GM12878 (cell line): ENCODE results near the gene IRS2.

Source experiments
- CHD2 ChIP-seq: IDR thresholded peaks from 2 replicates; pipeline ENCODE4 v1.6.1; 2011; ENCODE audit warnings: low read depth, low read length, improper control_type of control experiment, borderline replicate concordance
- EP300 ChIP-seq, 2 experiments: fragments of 150-350 bp in 1 of 2; IDR thresholded peaks; 2 replicates each; pipeline ENCODE4 v1.6.1; 2011 to 2012; ENCODE audit warnings: low read depth in 2 of 2, low read length in 2 of 2, borderline replicate concordance in 1 of 2, improper control_type of control experiment in 1 of 2, inconsistent platforms in 1 of 2; ENCODE audit not compliant: control insufficient read depth in 1 of 2
- ESRRA ChIP-seq: IDR thresholded peaks from 2 replicates; pipeline ENCODE4 v1.6.1; 2012; ENCODE audit warnings: mild to moderate bottlenecking, low read length, improper control_type of control experiment
- EZH2 ChIP-seq: IDR thresholded peaks from 2 replicates; pipeline ENCODE4 v1.6.1; 2012; ENCODE audit warnings: low read depth, mild to moderate bottlenecking, control low read depth, inconsistent platforms, low read length, borderline replicate concordance; ENCODE audit not compliant: control insufficient read depth
- LARP7 ChIP-seq: fragments of 450-650 bp; IDR thresholded peaks from 2 replicates; pipeline ENCODE4 v1.6.1; 2017; ENCODE audit warnings: mild to moderate bottlenecking
- MEF2B ChIP-seq: fragments of 450-650 bp; IDR thresholded peaks from 2 replicates; pipeline ENCODE4 v1.6.1; 2018; ENCODE audit warnings: mild to moderate bottlenecking, moderate library complexity; ENCODE audit not compliant: partially characterized antibody, poor library complexity, severe bottlenecking
- NFIC ChIP-seq: IDR thresholded peaks from 2 replicates; pipeline ENCODE4 v1.6.1; 2012; ENCODE audit warnings: low read depth, mild to moderate bottlenecking, inconsistent platforms, low read length, moderate library complexity
- SMAD1 ChIP-seq: fragments of 450-650 bp; IDR thresholded peaks from 2 replicates; pipeline ENCODE4 v1.6.1; 2018; ENCODE audit warnings: mild to moderate bottlenecking, low read depth; ENCODE audit not compliant: partially characterized antibody
- TAF1 ChIP-seq: IDR thresholded peaks from 2 replicates; pipeline ENCODE4 v1.6.1; 2011; ENCODE audit warnings: mild to moderate bottlenecking, low read depth, low read length, borderline replicate concordance
- TF ChIP-seq, protein P1 (sequence below), 3 experiments: IDR thresholded peaks in 2 of 3; conservative IDR thresholded peaks in 1 of 3; 2 replicates each; pipeline ENCODE4 v1.5.1; 2011; ENCODE audit warnings: low read depth in 3 of 3, low read length in 3 of 3, mild to moderate bottlenecking in 3 of 3, control low read depth in 2 of 3, moderate library complexity in 2 of 3, inconsistent platforms in 1 of 3, mixed read lengths in 1 of 3; ENCODE audit not compliant: control insufficient read depth in 2 of 3, insufficient read depth in 1 of 3; ENCODE audit errors: extremely low read depth in 1 of 3
- TF ChIP-seq, protein P2 (sequence below): fragments of 450-650 bp; conservative IDR thresholded peaks from 2 replicates; pipeline ENCODE4 v1.6.1; 2017; ENCODE audit warnings: mild to moderate bottlenecking, moderate library complexity

DNA sequence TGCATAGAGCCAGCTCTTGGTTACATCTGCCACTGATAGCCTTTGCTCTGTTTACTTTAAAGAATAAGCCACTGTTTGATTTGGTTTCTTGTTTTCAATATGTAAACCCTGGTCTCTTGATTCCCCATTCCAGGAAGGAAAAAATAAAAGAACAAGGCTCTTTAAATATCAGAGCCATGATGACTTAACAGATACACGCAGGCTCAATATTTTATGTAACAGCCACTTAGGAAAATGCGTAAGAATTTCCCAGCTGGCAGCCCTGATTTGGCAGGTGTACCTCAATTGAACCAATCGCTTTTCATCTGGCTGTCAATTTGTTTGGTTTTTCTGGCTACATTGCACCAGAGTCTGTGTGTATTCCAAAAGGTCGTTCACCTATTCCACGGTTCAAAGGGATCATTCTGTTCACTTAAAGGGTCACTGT, 65.6 kb downstream of the IRS2 start:
- TF ChIP-seq SMAD1, result no peak
- no peak for TF ChIP-seq ESRRA
- TF ChIP-seq, protein P1, sequence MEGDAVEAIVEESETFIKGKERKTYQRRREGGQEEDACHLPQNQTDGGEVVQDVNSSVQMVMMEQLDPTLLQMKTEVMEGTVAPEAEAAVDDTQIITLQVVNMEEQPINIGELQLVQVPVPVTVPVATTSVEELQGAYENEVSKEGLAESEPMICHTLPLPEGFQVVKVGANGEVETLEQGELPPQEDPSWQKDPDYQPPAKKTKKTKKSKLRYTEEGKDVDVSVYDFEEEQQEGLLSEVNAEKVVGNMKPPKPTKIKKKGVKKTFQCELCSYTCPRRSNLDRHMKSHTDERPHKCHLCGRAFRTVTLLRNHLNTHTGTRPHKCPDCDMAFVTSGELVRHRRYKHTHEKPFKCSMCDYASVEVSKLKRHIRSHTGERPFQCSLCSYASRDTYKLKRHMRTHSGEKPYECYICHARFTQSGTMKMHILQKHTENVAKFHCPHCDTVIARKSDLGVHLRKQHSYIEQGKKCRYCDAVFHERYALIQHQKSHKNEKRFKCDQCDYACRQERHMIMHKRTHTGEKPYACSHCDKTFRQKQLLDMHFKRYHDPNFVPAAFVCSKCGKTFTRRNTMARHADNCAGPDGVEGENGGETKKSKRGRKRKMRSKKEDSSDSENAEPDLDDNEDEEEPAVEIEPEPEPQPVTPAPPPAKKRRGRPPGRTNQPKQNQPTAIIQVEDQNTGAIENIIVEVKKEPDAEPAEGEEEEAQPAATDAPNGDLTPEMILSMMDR (IDR thresholded peaks at IDR 0.05 in 2 of 3, conservative IDR thresholded peaks at IDR 0.05 in 1 of 3; ENCODE audit: control insufficient read depth in 2 of 3, extremely low read depth in 1 of 3, insufficient read depth in 1 of 3, low read depth in 3 of 3, low read length in 3 of 3), result no peak
- TF ChIP-seq LARP7, result no peak
- no peak for TF ChIP-seq CHD2
- TF ChIP-seq, protein P2, sequence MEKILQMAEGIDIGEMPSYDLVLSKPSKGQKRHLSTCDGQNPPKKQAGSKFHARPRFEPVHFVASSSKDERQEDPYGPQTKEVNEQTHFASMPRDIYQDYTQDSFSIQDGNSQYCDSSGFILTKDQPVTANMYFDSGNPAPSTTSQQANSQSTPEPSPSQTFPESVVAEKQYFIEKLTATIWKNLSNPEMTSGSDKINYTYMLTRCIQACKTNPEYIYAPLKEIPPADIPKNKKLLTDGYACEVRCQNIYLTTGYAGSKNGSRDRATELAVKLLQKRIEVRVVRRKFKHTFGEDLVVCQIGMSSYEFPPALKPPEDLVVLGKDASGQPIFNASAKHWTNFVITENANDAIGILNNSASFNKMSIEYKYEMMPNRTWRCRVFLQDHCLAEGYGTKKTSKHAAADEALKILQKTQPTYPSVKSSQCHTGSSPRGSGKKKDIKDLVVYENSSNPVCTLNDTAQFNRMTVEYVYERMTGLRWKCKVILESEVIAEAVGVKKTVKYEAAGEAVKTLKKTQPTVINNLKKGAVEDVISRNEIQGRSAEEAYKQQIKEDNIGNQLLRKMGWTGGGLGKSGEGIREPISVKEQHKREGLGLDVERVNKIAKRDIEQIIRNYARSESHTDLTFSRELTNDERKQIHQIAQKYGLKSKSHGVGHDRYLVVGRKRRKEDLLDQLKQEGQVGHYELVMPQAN, result no peak
- TF ChIP-seq NFIC, result no peak
- no peak for TF ChIP-seq MEF2B
- no peak for TF ChIP-seq EZH2
- TF ChIP-seq TAF1, result no peak
- TF ChIP-seq EP300 (IDR thresholded peaks at IDR 0.05; ENCODE audit: borderline replicate concordance in 1 of 2, control insufficient read depth in 1 of 2, low read depth in 2 of 2, low read length in 2 of 2), result no peak
